Stimulated activated CD4-positive, alpha-beta T cell treated with anti-CD3 and anti-CD28 coated beads, Interleukin-1b, Interleukin-23, amount 100 ng/mL, for 1 hour (primary cell): Measurements from ENCODE around the gene MARCHF9.

ENCODE experiments used
- DNase-seq, 2 donors: peaks; one replicate each; pipeline ENCODE4 v3.0.0-alpha.2; 2020; ENCODE audit warnings: low read depth in 2 of 2

The MARCHF9 gene

DNA sequence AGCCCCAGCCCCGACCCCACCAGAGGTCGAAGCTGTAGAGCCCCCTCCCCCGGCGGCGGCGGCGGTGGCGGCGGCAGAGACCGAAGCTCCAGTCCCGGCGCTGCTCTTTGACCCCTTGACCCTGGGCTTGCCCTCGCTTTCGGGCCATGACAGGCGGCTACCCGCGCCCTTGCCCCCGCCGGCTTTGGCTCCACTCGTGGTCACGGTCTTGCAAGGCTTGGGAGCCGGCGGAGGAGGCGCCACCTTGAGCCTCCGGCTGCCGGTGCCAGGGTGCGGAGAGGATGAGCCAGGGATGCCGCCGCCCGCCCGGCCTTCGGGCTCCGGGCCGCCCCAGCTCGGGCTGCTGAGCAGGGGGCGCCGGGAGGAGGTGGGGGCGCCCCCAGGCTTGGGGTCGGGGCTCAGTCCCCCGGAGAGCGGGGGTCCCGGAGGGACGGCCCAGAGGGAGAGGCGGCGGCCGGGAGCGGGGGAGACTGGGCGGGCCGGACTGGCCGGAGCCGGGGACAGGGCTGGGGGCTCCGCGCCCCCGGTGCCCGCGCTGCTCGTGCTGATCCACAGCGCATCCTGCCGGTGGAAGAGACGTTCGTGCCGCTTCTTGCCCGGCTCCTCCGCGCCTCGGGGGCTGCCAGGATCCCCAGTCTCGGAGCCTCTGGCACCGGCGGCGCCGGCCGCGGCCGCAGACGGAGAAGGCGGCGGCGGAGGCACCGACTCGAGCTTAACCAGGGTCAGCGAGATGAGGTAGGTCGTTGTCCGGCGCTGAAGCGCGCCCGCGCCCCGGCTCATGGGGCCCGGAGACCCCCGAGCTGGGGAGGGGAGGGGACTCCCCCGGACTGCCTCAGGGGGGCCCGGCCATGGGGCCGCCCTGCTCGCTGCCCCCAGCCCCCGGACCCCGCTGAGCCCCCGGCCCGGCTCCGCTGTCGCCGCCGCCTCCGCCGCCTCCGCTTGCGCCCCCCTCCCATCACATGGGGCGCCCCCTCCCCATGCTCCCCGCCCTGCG is 17.1 kb upstream of the MARCHF9 start:
- DNase-seq, result no peak

DNA sequence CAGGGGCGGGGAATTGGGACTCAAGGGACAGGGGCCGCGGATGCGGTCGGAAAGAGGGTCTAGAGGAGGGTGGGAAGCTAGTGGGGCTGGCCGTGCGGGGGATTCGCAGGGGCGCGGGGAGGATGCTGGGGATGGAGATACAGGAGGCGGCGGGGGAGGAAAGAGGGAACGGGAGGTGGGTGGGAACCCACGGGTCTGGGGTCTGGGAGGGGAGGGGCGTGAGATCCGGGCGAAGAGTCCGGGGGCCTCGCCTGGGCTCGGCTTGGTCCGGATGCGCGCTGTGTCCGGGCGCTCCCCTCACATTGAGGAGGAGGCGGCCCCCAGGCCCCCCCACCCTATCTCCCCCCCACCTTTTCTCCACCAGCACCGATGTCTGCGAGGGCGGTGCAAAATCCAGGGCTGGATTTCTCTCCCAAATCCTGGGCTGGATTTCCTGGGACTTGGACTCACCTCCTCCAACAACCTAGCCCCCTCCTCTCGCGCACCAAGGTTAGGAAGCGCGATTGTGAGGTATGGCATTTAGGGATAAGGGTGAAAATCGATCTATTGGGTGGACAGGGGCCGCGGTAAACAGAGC is 16.2 kb upstream of the MARCHF9 start, which contains the start of gene AGAP2:
Gene AGAP2 (minus strand): TSS at position 82 of the 577 bp plus-strand sequence. CDS start 496 bp downstream, outside the sequence.
- no peak for DNase-seq

GRCh38 chr12:57739387-57739786 is 15.5 kb upstream of the MARCHF9 start:
- no peak for DNase-seq

- no peak for DNase-seq
Observed at GRCh38 chr12:57739914-57740538, 14.9 kb upstream of the MARCHF9 start.

DNA sequence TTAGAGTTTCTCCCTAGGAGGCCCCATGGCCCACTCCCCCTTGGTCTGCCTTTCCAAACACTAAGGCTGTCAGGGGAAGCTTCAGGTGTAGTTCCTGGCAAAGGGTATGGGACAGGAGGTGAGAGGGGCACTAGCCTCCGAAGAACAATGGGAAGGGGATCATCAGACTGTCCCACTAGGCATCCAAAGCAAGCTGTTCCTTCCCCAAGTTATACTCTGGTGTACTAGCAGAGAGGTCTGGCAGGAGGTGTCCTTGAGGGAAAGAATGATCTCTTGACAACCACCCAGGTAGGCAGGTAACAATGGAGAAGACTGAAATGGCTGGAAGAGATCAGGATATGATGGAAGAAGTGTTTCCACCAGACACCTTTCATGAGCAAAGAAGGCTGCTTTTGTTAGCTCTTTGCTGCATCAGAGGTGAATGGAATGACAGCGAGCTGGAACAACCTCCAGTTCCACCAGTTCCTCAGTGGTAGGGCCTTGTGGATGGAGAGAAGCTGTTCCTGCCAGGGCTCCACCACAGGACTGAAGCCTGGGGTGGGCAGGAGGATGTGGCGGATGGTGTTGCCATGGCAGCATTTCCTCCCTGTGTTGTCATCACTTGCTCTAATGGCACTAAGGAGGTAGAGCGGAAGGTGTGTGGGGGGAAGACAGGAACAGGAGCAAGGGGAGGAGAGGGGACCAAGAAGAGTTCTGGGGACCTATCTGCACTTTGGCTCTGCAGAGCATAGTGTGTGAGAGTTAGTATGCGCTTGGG is 14.1 kb upstream of the MARCHF9 start:
- peak in 1 of 2 donors; percentile 60 for DNase-seq

DNA sequence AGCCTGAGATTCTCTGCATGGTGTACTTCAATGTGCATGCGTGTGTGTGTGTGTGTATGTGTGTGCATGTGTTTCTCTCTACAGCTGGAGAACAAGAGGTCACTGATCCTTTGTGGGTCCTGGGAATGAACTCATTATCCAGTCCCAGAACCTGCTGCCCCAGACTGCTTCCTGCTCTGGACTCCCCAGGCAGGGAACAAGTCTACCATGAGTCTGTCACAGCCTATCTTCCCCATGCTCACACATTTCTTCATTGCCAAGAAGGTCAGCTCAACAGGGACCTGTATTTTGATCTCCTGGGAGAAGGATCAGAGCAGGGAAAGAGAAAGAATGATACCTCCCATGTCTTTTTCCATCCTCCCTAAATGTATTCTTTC is 13.5 kb upstream of the MARCHF9 start:
- no peak for DNase-seq

- peak; percentile 47 to 55 for DNase-seq
Observed at GRCh38 chr12:57741844-57742738, 12.8 kb upstream of the MARCHF9 start.

- no peak for DNase-seq
Observed at GRCh38 chr12:57743769-57744168, 11.1 kb upstream of the MARCHF9 start.

DNA sequence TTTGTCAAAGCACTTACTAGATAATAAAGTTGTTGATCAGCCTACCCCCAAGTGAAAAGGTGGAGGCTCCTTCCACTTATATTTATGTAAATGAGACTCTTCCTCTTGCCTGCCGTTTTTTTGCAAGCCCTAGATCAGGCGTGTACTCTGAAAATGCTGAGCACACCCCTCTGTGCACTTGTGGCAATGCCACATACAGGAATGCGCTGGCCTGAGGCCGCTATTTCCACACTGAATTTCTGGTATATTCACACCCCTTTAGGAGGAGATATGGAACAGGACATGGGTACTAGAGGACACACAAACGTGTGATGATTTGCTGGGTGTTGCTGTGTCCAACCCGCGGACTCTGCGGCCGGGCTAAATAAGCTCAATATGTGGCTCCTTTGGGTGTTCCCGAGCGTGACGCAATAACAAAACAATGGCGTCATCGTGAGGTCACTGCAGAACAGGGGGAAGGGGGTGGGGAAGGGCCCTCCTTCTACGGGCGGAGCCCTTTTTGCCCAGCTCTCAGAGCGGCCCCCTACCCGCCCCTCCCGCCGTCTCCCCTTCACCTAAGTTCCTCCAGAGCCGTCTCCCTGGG is 10.6 kb upstream of the MARCHF9 start:
- DNase-seq, result no peak

DNA sequence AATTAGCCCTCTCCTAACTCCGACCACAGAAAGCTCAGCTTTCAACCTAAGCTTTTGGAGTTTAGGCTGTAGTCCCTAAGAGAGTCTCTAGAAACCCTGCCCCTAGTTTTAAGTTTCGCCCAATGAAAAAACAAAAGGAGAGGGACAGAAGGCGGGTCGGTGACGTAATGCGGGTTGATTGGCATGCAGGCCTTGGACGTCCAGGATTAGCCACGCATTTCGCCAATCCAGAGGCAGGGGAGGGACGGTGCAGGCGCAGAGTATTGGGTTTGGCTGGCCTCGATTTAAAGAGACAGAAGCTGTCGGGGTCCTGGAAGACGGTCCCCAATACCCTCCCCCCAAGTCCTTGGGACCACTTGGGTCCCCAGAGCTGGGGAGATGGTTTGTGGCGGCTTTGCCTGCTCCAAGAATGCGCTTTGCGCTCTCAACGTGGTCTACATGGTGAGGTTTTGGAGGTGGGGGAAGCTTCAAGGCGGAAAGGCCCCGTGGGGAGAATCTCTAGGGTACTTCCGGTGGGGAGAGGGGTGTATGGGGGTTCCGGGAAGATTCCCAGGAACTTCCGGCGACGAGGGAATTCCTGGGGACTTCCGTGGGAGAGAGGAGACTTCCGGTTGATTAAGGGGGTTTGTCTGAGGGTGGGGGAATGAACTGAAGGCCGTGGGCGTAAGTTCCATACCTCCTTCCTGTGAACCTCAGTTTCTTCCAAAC is 10.0 kb upstream of the MARCHF9 start, which contains the start of gene TSPAN31:
Gene TSPAN31 (plus strand): TSS at position 263 of the 708 bp plus-strand sequence. CDS start 116 bp downstream, at position 379.
- DNase-seq, result peak; percentile 69 to 87

GRCh38 chr12:57745485-57745881 is 9.4 kb upstream of the MARCHF9 start:
- no peak for DNase-seq

DNA sequence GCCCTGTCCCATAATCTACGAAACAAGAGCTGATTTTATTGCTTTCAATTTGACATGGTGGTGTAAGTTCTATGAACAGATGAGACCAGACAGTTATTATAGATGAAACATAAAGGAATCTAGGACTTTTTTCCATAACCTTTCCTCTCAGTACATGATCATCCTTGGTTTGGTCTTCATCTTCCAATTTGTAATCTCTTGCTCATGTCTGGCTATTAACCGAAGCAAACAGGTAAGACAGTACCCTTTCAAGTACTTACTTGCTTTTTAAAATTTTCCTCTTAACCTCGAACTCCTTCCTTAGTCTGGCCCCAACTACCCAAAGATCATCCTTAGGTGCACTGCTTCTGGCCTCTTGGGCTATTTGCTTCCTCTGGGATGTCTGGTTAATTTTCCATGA is 8.9 kb upstream of the MARCHF9 start:
- DNase-seq, result no peak

DNA sequence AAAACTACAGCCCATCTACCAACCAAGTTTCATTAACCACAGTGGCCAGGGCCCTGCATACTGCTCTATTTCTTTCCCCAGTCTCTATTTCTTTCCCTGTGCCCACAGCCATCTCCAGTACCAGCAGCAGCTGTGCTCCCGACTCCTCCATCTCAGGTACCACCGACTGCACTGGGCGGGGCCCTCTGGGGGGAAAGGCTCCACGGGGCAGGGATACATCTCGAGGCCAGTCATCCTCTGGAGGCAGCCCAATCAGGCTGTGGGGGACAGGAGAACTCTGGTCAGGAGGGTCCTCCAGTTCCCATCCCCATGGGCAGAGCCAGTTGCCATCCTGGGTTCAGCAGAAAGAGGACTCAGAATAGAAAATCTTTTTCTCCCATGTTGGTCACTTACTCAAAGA is 5.8 kb upstream of the MARCHF9 start:
- DNase-seq, result no peak

GRCh38 chr12:57750561-57751431 is 4.1 kb upstream of the MARCHF9 start:
- DNase-seq, result no peak

DNA sequence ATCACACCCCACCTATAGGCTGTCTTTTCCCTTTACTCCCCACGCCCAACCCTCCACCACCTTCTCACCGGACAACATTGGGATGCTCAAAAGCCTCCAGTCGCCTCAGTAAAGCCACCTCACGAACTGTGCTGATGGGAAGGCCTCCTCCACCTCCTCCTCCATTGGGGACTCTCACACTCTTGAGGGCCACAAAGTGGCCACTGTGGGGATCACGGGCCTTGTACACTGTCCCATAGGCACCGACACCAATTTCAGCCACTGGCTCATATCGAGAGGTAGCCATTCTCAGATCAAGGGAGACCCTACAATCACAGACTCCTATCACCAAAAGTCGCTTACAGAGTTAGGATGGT is 3.5 kb upstream of the MARCHF9 start:
- DNase-seq, result no peak

- peak; percentile 92 to 97 for DNase-seq
Observed at GRCh38 chr12:57751788-57752667, 2.9 kb upstream of the MARCHF9 start, which contains the start of gene CDK4. CDK4 (minus strand) TSS chr12:57752310; CDS start chr12:57751717, 593 bp downstream.

GRCh38 chr12:57752668-57753000 is 2.3 kb upstream of the MARCHF9 start:
- no peak for DNase-seq
